A549 treated with GW870086 at 1 μM for 4 hours (cell line): Measurements from ENCODE around the gene CXCL9. TPM values are rescaled to one million over a fixed set of nuclear protein-coding genes. Genes with fewer than 3 reads are reported as not detected.

Experiments used
- total RNA-seq: library from RNA; stranded (reverse); fragments of 200-300 nt; extraction: Qiagen RNA extraction; gene quantifications from 5 replicates; pipeline ENCODE4 v1.2.3, GENCODE V29; 2022; ENCODE audit warnings: low read depth

The CXCL9 gene
- total RNA-seq, result not detected in 5 replicates

GRCh38 chr4:76007089-76007862, at the start of gene CXCL9:
Gene CXCL9 (minus strand): TSS chr4:76007509. CDS start chr4:76007449, 60 bp downstream.

GRCh38 chr4:76035799-76036380, 28.6 kb upstream of the CXCL9 start, which contains the start of gene CXCL11:
Gene CXCL11 (minus strand): TSS chr4:76036070. CDS start chr4:76035987, 83 bp downstream.

GRCh38 chr4:76023389-76023788, 16.1 kb upstream of the CXCL9 start, which contains the start of gene CXCL10:
Gene CXCL10 (minus strand): TSS chr4:76023497. CDS start chr4:76023431, 66 bp downstream.

Other genes with a start within 250 kb of the CXCL9 start
- gene PPEF2, start 105.1 kb downstream of the CXCL9 start, total RNA-seq, result not detected in 5 replicates
- 20.0 to 26.0 TPM (median 23.7 TPM) in 5 replicates for gene NAAA, start 66.5 kb downstream of the CXCL9 start, total RNA-seq
- 12.7 to 16.7 TPM (median 15.5 TPM) in 5 replicates for gene SDAD1, start 16.6 kb downstream of the CXCL9 start, total RNA-seq
- 0.14 TPM in 1 of 5 replicates, not detected in the others for gene CXCL10, start 16.0 kb upstream of the CXCL9 start, total RNA-seq
- gene CXCL11, start 28.6 kb upstream of the CXCL9 start, total RNA-seq, result 0.13 to 0.19 TPM (median 0.15 TPM) in 3 of 5 replicates, not detected in the others
- gene ART3, start 67.2 kb upstream of the CXCL9 start, total RNA-seq, result not detected in 5 replicates
- gene NUP54, start 140.9 kb upstream of the CXCL9 start, total RNA-seq, result 27.5 to 38.2 TPM (median 28.6 TPM) in 5 replicates
- gene SCARB2, start 206.3 kb upstream of the CXCL9 start, total RNA-seq, result 44.9 to 50.0 TPM (median 49.4 TPM) in 5 replicates
- gene FAM47E, start 244.2 kb upstream of the CXCL9 start, total RNA-seq, result 0.09 to 0.32 TPM (median 0.22 TPM) in 4 of 5 replicates, not detected in the other